Measurements from ENCODE around the gene FBN3. TPM values are rescaled to one million over a fixed set of nuclear protein-coding genes. Genes with fewer than 3 reads are reported as not detected.
A peak's percentile ranks its signal among the peaks of the same experiment; 100 is the strongest.

Gene FBN3
- total RNA-seq: 0.51 to 1.3 TPM (median 0.57 TPM) in 3 replicates
- long read RNA-seq: 0 reads

GRCh38 chr19:8149261-8150094 is at the start of gene FBN3:
TSS of gene FBN3 (minus strand) at chr19:8149592. CDS start at chr19:8147480, 2,112 bp downstream.
- peaks cover 9% of the 10 kb centered on the region for H3K4me1 Mint-ChIP-seq (ENCODE audit: low read depth)
- peak within 1 kb of the TSS; percentile 53 for H3K4me3 Mint-ChIP-seq (ENCODE audit: unreplicated experiment)
- peaks cover 2% of the 10 kb centered on the region for H3K36me3 Mint-ChIP-seq (ENCODE audit: low read depth)
- H3K27ac Mint-ChIP-seq (ENCODE audit: unreplicated experiment): no peak within 1 kb of the TSS
- peaks cover 40% of the 10 kb centered on the region for H3K27me3 Mint-ChIP-seq (ENCODE audit: low read depth)
- no peak for DNase-seq (ENCODE audit: low spot score)
- no peaks in the 10 kb centered on the region for H3K9me3 Mint-ChIP-seq (ENCODE audit: low read depth)
- TF ChIP-seq CTCF (IDR thresholded peaks at IDR 0.05): no peak

- Mint-ChIP-seq H3K4me3 (ENCODE audit: unreplicated experiment) (no peak overlapping the region), H3K9me3 (ENCODE audit: low read depth) (no peaks in the 10 kb centered on the region), H3K27me3 (ENCODE audit: low read depth) (peaks cover 9% of the 10 kb centered on the region), H3K36me3 (ENCODE audit: low read depth) (no peaks in the 10 kb centered on the region), H3K4me1 (ENCODE audit: low read depth) (peaks cover 14% of the 10 kb centered on the region), H3K27ac (ENCODE audit: unreplicated experiment) (no peak overlapping the region)
- TF ChIP-seq CTCF (IDR thresholded peaks at IDR 0.05): no peak
- no peak for DNase-seq (ENCODE audit: low spot score)
Observed at GRCh38 chr19:8196271-8196927, 47.0 kb upstream of the FBN3 start.

- no peak overlapping the region for H3K27ac Mint-ChIP-seq (ENCODE audit: unreplicated experiment)
- no peak for TF ChIP-seq CTCF (IDR thresholded peaks at IDR 0.05)
Observed at GRCh38 chr19:8194528-8195267, 45.3 kb upstream of the FBN3 start.

GRCh38 chr19:8192221-8192820 is 42.9 kb upstream of the FBN3 start:
- Mint-ChIP-seq H3K27me3 (ENCODE audit: low read depth) (peaks cover 1% of the 10 kb centered on the region), H3K27ac (ENCODE audit: unreplicated experiment) (no peak overlapping the region), H3K9me3 (ENCODE audit: low read depth) (no peaks in the 10 kb centered on the region), H3K4me1 (ENCODE audit: low read depth) (peaks cover 14% of the 10 kb centered on the region), H3K4me3 (ENCODE audit: unreplicated experiment) (no peak overlapping the region), H3K36me3 (ENCODE audit: low read depth) (no peaks in the 10 kb centered on the region)
- no peak for TF ChIP-seq CTCF (IDR thresholded peaks at IDR 0.05)
- DNase-seq (ENCODE audit: low spot score): no peak

More at GRCh38 chr19:8194528-8195267, 45.3 kb upstream of the FBN3 start:
- no peaks in the 10 kb centered on the region for H3K9me3 Mint-ChIP-seq (ENCODE audit: low read depth)
- no peaks in the 10 kb centered on the region for H3K27me3 Mint-ChIP-seq (ENCODE audit: low read depth)
- DNase-seq (ENCODE audit: low spot score): no peak
- H3K4me3 Mint-ChIP-seq (ENCODE audit: unreplicated experiment): no peak overlapping the region
- H3K4me1 Mint-ChIP-seq (ENCODE audit: low read depth): peaks cover 14% of the 10 kb centered on the region
- H3K36me3 Mint-ChIP-seq (ENCODE audit: low read depth): no peaks in the 10 kb centered on the region

Data from chondrocyte (in vitro differentiated cells).